GM12878 (cell line): Measurements from ENCODE around the gene CFLAR.

Experiments used
- CTCF ChIP-seq, 3 experiments: IDR thresholded peaks in 2 of 3; conservative IDR thresholded peaks in 1 of 3; 2 replicates each; pipeline ENCODE4 v1.5.1; 2011; ENCODE audit warnings: low read depth in 3 of 3, low read length in 3 of 3, mild to moderate bottlenecking in 3 of 3, control low read depth in 2 of 3, moderate library complexity in 2 of 3, inconsistent platforms in 1 of 3, mixed read lengths in 1 of 3; ENCODE audit not compliant: control insufficient read depth in 2 of 3, insufficient read depth in 1 of 3; ENCODE audit errors: extremely low read depth in 1 of 3
- EZH2 ChIP-seq: IDR thresholded peaks from 2 replicates; pipeline ENCODE4 v1.6.1; 2012; ENCODE audit warnings: low read depth, mild to moderate bottlenecking, control low read depth, inconsistent platforms, low read length, borderline replicate concordance; ENCODE audit not compliant: control insufficient read depth

- no peak for TF ChIP-seq EZH2
- TF ChIP-seq CTCF (IDR thresholded peaks at IDR 0.05 in 2 of 3, conservative IDR thresholded peaks at IDR 0.05 in 1 of 3; ENCODE audit: control insufficient read depth in 2 of 3, extremely low read depth in 1 of 3, insufficient read depth in 1 of 3, low read depth in 3 of 3, low read length in 3 of 3), result no peak
These were observed 51.6 kb downstream of the CFLAR start for GRCh38 chr2:201167546-201167945.
